ENCODE measurements around the gene SRSF3.
"Not testable (repeated sequence)": the region's sequence is repeated elsewhere in the genome, so short reads cannot be mapped to it uniquely, and the experiment has no call there.

SRSF3 gene

GRCh38 chr6:36605560-36606391 lies 11.6 kb downstream of the SRSF3 start:
- no peak for DNase-seq

DNA sequence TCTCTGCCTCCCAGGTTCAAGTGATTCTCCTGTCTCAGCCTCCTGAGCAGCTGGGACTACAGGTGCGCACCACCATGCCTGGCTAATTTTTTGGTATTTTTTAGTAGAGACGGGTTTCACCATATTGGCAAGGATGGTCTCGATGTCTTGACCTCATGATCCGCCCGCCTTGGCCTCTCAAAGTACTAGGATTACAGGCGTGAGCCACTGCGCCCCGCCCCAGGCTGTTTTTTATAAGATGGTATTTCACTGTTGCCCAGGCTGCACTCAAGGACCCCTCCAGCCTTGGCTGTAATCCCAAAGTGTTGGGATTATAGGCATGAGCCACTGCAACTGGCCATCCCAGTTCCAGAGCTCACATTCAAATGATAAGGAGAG lies 13.1 kb downstream of the SRSF3 start:
- DNase-seq, result not testable (repeated sequence)

GRCh38 chr6:36607683-36608386 lies 13.7 kb downstream of the SRSF3 start:
- no peak for DNase-seq

DNA sequence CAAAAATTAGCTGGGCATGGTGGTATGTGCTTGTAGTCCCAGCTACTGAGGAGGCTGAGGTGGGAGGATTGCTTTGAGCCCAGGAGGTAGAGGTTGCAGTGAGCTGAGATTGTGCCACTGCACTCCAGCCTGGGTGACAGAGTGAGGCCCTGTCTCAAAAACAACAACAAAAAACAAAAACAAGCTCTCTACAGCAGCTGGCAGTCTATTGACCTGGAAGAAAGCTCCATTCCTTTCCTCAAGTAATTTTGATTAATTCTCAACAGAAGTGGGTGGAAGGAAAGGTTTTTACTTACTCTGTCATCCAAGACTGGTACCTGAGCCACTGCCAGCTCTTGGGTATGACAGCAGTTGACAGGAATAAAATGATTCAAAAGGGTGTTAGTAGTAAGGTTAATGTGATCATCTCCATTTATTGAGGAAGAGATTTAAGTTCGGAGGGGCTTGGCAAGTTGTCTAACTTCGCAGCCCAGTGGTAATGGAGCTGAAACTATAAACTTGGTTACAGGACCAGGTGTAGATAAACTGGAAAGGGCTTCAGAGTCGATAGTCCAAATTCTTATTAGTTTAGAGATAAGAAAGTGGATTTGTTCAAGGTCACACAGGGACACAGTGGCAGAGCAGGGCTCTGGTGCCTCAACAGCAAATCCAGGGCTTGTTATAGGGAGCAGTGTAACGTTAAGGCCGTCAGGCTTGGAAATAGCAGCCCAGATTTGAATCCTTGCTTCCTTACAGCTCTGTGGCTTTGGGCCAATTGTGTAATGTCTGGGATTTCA lies 14.8 kb downstream of the SRSF3 start:
- DNase-seq, result no peak

DNA sequence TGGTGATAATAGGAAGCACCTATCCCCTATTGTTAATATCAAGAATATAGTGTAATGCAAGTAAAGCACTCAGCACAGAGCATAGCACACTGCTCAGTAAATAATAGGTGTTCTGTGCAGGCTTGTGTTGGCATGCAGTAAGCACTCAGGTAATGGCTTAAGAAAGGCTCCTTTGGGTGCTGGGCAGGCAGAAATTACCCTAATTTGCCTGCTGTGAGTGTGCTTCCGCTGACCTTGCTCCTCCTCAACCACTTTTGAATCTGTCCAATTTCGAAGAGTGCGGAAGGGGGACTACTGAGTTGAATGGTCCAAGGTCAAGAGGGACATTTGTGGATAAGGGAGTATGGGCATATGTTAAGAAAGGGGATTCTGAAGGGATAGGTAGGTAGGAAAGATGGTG lies 15.4 kb downstream of the SRSF3 start:
- DNase-seq, result no peak

- no peak for DNase-seq
Observed at GRCh38 chr6:36610041-36610955, 16.1 kb downstream of the SRSF3 start.

- DNase-seq, result no peak
Observed at GRCh38 chr6:36610956-36611336, 16.8 kb downstream of the SRSF3 start.

DNA sequence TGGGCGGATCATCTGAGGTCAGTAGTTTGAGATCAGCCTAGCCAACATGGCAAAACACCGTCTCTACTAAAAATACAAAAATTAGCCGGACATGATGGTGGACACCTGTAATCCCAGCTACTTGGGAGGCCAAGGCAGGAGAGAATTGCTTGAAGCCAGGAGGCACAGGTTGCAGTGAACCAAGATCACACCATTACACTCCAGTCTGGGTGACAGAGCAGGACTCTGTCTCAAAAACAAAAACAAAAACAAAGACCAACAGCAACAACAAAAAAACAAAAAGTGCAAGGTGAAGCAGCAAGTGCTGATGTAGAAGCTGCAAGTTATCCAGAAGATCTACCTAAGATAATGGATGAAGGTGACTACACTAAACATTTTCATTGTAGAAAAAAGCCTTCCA lies 17.5 kb downstream of the SRSF3 start:
- DNase-seq, result not testable (repeated sequence)

DNA sequence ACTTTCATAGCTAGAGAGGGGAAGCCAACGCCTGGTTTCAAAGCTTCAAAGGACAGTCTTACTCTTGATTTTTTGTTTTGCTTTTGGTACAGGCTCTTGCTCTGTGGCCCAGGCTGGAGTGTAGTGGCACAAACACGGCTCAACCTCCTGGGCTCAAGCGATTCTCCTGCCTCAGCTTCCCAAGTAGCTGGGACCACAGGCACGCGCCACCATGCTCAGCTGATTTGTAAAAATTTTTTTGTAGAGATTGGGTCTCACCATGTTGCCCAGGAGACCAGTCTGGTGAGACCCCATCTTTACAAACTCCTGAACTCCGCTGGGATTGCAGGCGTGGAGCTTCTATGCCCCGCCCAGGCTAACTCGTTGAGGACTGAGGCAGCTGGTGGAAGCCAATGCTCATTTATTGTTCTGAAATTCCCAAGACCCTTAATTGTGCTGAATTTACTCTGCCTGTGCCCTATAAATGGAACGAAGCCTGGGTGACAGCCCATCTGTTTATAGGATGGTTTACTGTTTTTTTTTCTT lies 18.0 kb downstream of the SRSF3 start:
- DNase-seq, result no peak

DNA sequence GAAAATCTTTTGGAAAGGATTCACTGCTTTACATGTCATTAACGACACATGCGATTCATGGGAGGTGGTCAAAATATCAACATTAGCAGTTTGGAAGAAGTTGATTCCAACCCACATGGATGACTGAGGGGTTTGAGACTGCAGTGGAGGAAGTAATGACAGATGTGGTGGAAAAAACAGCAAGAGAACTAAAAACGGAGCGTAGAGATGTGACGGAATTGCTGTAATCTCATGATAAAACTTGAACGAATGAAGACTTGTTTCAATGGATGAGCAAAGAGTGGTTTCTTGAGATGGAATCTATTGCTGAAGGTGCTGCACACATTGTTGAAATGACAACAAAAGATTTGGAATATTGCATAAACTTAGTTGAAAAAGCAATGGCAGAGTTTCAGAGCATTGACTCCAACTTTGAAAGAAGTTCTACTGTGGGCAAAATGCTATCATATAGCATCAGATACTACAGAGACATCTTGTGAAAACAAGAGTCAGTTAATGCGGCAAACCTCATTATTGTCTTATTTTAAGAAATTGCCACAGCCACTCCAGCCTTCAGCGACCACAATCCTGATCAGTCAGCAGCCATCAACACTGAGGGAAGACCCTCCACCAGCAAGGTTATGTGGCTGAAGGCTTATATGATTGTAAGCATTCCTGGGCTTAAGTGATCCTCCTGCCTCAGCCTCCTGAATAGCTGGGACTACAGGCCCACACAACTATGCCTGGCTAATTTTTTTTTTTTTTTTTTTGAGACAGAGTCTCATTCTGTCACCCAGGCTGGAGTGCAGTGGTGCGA lies 19.2 kb downstream of the SRSF3 start:
- DNase-seq, result no peak

DNA sequence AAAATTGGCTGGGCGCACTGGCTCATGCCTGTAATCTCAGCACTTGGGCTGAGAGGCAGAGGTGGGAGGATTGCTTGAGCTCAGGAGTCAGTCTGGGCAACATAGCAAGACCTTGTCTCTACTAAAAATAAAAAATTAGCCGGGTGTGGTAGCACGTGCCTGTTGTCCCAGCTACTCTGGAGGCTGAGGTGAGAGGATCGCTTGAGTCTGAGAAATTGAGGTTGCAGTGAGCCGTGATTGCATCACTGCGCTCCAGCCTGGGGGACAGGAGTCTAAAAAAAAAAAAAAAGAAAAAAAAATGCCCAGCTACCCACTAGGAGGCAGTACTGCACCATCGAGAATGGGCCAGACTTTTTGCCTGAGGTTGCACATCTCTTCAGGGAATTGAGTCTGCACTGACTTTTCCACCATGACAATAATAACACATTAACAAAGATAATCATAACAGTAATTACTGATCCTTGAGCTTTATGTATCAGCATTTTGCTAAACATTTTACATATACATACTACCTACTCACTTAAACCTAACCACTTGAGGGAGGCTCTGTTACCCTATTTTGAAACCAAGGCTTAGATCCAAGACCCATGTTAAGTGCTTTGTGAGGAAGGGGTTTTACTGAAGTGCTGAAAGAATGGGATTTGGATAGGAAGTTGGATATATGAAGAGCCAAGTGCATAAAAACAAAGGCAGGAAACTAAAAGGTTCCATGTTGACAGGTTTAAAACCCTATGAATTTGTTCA lies 21.0 kb downstream of the SRSF3 start:
- DNase-seq, result peak; percentile 57

GRCh38 chr6:36616893-36617521 lies 22.8 kb downstream of the SRSF3 start:
- no peak for DNase-seq

DNA sequence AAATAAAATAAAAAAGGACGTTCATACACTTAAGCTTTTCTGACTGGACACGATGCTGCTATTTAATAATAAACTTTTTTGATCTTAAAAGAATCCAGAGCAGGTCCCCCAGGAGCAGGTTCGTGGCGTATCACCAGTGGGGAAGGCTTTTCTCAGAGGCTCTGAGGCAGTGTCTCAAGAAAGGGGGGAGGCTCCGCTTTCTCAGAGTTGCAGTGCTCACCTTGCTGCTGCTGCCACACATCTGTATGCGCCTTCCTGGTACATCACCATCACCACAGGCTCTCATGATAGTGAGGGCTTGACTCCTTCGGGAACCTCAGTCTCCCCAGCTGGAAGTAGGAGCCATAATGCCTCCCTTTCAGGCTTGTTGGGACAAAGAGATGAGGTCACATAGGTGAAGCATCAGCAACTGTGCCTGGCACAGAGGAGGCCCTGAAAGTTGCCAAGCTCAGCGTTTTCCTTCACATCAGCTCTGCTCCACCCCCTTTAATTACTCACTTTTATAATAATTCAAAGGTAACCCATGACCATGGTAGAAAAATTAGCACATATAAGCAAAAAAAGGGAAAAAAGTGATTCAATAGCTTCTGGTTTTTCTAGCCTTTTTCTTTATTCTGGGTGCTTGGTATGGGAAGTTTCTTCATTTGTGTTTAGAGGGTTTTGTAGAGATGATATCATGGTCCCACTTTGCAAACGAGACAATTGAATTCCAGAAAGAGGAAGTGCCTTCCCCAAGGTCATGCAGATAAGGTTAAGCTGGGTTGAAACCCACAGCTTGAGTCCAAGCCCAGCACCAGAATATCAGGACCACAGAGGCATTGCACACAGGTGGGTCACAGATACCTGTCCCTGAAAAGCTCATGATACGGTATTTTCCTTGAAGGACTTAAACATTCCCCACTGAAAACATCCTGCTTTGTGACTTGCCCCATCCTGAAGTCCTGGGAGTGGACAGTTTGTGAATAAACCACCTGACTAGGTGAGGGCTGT lies 24.5 kb downstream of the SRSF3 start:
- no peak for DNase-seq

DNA sequence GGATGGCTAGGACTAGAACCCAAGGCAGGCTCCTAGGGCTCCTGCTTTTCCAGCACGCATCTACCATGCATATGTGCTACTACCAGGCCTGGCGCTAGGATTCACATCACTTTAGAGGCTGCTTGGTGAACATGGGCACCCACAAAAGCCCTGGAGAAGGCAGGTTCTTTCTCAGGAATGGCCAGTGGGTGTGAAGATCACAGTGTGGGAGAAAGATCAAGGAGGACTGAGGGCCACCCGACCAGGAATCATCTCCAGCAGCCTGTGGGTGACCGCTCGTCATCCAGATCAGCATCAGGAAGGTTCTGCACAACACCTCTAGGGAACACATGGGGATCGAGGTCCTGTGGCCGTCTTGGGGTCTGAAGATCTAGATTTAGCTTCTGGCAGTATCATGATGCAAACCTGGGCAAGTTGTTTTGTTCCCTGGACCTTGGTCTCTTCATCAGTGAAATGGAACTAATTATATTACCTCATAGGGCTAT lies 27.3 kb downstream of the SRSF3 start:
- DNase-seq, result no peak

- DNase-seq, result no peak
Observed at GRCh38 chr6:36622901-36623546, 28.9 kb downstream of the SRSF3 start.

- peak; percentile 80 for DNase-seq
Observed at GRCh38 chr6:36623547-36624459, 29.6 kb downstream of the SRSF3 start.
